HPDE6-E6E7 (cell line): ENCODE measurements around the gene PRTFDC1.

Source experiments
- DNase-seq: peaks from one replicate; pipeline ENCODE4 v3.0.0; 2011; ENCODE audit warnings: missing footprints; ENCODE audit errors: extremely low spot score

PRTFDC1 gene

DNA sequence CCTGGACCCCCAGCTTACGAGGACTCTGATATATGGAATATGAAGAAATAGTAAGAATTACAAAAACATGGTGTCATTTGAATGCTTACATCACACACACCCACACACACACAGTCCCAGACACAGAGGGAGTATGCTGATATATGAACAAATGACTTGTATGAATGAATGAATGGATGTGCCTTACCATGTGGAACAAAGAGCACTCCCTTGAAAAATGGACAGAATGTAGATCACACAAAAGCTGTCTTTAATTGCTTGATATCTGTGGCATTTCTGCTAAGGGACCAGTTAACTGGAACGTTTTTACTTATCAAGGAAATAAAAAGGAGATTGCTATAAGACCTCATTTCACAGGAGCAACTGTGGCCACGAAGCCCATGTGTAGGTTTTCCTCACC lies 46.0 kb downstream of the PRTFDC1 start:
- DNase-seq = no peak

DNA sequence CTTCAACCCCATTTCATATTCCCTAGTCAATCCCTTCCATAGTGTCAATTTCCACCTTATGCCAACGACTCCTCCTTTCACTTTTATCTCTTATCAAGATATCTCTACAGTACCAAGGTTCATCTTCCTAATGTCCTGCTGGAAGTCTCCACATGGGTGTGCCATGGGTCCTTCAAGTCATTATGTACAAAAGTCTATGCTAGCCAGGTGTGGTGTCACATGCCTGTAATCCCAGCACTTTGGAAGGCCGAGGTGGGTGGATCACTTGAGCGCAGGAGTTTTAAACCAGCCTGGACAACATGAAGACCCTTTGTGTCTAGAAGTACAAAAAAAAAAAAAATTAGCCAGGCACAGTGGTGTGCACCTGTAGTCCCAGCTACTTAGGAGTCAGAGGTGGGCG lies 47.6 kb downstream of the PRTFDC1 start:
- no peak for DNase-seq

DNA sequence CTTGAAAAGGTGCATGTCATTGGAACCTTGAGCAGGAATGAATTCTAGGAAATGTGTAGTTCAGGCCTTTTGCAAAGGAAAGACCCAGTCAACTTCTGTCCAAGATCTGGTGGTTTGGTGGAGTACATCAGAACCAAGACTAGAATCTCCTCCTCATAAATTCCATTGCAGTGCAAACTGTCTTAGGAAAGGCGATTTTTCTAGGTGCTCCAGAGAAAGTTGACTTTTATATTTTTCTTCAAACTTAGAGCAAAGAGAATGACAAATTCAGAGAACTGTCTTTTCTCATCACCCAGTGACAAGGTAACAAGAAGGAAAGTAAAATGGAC lies 50.0 kb downstream of the PRTFDC1 start:
- no peak for DNase-seq

DNA sequence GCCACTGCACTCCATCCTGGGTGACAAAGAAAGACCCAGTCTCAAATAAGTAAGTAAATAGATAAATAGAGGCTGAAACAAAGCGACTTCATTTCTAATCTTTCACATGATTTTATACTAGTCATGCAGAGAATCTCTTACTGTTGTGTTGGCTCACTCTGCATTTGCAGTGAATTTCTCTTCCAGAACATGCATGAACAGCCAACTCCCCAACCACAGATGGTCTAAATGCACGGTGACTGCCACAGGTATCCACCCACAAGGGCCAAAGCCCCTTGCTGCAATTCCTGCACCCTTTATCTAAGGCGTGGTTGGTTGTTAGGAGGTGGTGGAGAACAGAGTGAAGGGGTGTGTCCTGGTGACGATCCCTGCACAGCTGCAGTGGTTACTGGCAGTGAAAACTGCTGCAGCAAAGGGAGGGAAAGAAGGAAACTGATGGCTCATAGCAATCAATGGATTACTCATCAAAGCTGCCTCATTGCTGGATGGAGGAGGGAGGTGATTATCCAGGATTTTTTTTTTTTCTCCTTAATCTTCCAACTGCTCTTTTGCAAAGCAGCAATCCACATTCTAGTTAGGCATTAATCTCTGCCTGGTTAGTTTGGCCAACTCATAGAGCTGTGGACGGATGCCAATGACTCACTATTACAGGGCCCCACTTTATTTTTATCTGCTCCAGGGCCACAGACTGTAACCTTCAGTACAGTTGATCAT lies 50.6 kb downstream of the PRTFDC1 start:
- DNase-seq = peak; percentile 67

DNA sequence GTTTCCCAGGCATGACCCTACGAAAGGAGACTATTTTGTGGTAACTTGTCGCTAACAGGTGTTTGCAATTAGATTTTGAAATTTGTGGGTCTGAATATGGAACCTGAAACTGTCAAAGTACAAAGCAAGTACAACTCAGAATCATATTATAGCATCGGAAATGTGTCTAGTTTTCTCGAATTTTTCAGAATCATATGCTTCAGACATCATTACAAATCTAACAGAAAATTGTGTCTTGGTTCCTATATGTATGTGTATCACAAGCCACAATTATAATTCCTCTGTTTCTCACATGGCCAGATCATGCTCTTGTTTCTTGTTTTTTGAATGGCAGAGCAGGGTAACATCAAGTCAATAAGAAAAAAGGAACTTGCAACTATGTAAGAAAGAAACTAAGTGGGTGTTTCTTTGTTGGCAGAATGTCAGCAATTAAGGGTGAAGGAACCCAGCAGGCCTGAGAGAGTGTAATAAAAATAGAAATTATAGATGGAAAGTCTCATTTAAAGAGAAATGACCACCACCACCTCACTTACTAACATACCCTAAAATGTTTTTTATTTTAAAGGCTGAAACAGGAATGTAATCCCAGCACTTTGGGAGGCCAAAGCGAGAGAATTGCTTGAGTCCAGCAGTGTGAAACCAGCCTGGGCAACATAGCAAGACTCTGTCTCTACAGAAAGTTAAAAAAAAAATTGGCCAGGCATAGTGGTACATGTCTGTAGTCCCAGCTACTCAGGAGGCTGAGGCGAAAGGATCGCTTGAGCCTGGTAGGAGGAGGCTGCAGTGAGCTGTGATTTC lies 51.3 kb downstream of the PRTFDC1 start:
- no peak for DNase-seq

DNA sequence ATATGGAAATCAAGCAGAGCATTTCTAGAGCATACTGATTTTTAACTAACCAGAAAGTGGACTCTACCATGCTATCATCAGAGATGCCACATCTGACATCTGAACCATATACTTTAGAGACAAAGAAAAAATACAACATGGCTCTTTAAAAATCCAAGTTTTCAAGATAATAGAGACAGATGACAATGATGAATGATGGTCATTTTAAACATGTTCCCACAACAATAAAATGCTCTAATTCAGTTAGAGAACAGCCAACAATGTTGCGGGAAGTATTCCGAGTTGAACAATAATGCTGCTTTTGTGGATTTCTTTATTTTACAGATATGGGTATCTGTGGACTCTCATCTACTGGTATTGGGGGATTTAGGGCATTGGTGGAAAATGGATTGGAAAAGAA lies 52.8 kb downstream of the PRTFDC1 start:
- no peak for DNase-seq

DNA sequence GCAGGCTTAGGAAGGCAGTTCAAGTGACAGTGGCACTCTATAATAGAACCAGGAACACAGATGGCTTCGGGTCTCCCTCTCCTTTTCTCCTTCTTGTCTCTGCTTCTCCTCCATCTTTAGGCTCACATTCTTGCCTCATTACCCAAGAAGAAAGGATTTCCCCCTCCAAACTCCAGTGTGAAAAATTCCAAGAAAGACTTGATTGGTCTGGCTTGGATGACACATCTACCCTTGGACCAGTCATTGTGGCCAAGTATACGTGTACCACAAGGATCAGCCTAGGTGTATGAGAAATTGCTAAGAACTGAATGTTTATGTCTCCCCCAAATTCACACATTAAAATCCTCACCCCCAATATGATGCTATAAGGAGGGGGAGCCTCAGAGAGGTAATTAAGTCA lies 53.9 kb downstream of the PRTFDC1 start:
- no peak for DNase-seq

DNA sequence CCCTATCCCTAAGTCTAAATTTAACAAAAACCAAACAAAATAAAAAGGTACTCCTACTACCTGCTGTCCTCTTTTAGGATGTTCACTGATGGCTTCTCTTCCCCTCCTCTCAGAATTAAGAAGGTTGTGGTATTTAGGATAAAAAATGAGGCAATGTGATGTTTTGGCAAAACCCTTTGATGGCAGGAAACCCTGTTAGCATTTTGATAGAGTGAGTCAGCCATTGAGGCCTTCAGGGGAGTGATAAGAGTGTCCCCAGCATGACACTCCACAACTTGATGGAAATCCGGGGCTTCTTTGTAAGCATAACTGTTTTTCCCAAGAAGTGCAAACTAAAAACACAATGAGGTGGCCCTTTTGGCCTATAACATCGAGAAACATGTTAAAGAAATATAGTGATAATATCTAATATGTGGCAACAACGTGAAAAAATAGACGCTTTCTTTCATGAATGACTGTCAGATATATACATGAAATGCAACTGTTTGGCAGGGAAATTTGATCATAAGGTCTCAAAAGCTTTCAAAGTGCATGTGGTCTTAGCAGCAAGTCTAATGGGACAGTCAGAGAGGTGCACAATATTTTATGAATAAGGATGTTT lies 55.0 kb downstream of the PRTFDC1 start:
- DNase-seq = no peak

DNA sequence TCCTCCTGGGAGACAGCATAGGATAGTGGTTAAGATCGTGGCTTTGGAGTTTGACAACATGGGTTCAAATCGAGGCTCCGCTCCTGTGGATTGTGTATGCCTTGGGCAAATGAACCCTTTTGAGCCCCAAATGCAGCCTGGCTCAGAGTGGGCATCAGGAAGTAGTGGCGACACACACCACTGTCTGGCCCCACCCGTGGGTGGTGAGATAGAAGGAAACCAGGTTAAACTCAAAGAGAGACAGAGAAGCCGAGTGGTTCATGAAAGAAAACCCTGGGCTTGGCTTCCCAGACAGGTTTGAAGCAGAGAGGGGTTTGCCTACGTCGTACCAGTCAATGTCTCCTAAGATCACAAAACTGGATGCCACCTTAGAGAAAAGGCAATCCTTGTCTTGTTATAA lies 57.7 kb downstream of the PRTFDC1 start:
- no peak for DNase-seq

DNA sequence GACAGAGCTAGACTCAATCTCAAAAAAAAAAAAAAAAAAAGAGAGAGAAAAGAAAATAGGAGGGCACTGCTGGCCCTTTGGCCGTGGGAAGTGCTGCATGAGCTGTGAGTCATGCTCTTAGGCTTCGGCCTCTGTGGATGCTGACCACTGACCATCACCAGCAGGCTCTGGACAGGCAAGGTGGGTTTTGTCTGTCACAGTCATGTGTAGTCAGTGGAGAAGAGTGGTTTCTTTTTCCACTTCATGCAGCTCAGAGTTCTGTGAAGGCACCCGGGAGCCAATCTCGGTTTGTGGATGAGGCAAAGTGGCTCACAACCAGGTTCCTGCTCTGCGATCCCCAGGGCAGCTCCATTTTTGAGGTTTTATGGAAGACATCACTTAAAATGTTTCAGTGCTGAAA lies 58.1 kb downstream of the PRTFDC1 start:
- no peak for DNase-seq

DNA sequence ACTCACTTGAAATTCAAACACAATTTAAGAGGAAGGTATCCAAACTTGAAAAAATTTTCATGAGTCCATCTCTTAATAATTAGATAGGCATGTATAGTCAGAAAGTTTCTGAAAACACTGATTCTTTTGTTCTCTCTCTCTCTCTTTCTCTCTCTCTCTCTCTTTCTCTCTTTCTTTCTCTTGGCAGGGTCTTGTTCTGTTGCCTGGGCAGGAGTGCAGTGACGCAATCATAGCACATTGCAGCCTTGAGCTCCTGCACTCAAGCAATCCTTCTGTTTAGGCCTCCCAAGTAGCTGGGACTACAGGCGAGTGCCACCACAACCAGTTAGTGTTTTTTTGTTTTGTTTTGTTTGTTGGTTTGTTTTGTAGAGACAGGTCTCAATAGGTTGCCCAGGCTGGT lies 59.3 kb downstream of the PRTFDC1 start:
- no peak for DNase-seq

DNA sequence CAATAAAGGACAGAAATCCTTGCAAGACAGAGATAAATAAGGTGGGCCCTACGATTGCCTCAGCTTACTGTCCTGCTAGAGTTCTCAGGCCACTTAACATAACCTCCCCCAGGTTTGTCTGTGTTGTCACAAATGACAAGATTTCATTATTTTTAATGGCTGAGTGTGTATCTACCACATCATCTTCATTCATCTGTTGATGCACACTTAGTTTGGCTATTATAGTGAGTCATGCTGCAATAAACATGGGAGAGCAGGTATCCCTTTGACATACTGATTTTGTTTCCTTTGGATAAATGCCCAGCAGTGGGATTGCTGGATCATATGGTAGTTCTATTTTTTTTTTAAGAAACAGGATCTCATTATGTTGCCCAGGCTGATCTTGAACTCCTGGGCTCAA lies 60.6 kb downstream of the PRTFDC1 start:
- DNase-seq = no peak

DNA sequence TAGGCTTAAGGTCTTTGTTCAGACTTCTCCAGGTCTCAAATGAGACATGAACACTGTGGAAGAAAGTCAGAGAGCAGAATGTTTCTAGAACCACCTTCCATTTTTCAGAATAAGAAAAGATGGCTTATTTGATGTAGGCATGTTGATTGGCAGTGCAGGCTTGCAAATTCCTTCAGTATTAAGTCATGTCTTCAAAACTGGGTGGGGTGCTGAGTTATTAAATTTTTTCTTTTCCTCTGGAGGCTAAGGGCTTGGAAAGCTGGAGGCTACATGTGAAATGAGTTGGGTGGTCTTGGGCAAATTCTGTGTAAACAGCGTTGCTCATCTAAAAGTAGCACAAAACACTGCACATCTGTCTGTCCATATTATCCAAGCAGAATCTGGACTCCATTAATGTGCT lies 62.8 kb downstream of the PRTFDC1 start:
- no peak for DNase-seq

DNA sequence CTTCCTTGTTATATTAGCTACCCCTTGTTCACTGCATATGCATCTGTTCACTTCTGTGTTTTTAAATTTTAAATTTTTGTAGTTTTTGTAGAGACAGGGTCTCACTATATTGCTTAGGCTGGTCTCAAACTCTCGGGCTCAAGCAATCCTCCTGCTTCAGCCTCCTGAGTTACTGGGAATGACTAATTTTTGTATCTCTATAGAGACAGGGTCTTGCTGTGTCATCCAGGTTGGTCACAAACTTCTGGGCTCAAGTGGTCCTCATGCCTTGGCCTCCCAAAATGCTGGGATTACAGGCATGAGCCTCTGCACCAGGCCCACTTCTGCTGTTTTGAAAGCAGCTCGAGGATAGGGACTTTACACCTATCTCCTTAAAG lies 64.6 kb downstream of the PRTFDC1 start:
- DNase-seq = no peak

DNA sequence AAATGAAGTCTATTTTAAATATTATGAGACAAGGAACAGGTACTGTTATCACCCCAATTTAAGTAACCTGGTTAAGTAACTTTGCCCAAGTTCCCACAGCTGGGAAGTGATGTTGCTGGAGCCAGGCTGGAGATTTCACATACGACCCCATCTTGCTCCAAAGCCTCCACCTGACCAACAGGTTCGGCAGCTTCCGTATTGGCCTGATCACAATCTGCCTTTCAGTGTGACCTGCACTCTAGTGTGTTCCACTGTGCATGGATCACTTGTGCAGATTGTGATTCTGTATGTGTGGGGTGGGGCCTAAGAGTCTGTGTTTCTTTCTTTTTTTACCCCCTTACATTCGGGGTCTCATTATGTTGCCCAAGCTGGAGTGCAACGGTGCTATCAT lies 66.1 kb downstream of the PRTFDC1 start:
- no peak for DNase-seq

DNA sequence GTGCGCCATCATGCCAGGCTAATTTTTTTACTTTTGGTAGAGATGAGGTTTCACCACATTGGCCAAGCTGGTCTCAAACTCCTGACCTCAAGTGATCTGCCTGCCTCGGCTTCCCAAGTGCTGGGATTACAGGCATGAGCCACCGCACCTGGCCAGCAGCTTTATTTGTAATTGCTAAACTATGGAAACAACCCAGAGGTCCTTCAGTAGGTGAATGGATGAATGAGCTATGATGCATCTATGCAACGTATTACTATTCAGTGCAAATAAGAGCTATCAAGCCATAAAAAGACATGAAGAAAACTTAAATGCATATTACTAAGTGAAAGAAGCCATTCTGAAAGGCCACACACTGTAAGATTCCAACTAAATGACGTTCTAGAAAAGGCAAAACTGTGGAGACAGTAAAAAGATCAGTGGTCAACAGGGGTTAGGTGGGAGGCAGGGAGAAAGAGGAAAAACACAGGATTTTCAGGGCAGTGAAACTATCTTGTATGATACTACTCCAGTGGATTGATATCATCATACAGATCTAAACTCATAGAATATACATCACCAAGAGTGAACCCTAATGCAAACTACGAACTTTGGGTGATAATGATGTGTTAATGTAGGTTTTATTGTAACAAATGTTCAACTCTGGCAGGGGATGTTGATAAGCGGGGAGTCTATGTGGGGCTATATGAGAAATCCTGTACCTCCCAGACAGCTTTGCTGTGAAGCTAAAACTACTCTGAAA lies 66.7 kb downstream of the PRTFDC1 start:
- no peak for DNase-seq

DNA sequence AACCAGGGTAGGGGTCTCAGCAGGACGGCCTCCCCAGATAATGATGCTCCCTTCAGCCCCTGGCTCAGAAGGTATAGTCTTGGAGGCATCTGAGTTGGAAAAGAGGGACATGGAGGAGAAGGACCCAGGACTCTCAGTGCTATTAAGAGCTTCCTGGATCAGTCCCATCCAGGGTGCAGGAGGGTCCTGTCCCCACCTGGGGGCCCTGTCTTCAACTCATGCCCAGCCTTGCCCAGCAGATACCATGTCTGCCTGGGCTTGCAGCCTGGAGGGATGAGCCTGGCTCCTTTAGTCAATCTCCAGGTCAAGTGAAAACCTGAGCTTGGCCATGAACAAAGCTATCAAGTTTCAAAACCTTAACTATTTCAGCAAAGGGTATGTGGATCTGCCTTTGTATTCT lies 67.6 kb downstream of the PRTFDC1 start:
- no peak for DNase-seq

DNA sequence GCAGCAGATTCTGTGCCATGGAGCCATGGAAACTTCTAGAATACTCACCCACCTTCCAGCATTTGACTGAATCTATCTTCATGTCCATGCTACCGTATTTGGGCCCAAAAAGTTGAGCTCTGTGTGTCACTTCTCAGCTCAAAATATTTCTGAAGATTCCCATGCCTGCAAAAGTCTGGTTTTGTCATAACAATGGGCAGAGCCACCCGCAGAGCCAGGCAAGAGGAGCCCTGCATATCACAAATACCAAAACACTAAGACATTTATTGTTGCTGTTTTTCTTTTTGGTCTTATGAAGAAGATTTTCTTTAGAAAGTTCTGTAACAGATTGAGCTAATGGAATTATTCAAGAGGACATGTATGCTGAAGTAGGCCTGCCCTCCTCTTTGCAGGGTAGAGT lies 68.1 kb downstream of the PRTFDC1 start:
- DNase-seq = no peak

DNA sequence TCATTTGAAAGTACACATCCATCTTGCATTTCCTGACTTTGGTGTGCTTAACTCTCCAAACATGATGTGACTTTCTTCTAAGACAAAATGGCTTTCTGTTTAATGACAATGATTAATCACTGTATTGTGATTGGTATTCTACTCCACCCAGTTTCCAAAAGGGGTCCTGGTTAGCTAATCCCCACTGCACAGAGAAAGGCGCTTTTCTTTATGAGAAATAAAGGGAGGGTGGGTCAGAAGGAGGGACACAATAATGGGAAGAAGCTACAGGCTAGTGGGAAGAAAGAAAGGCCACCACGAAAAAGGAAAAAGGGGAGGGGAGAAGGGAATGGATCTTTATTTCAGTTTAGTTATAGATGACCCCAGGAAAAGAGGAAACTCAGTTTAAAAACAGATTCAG lies 69.2 kb downstream of the PRTFDC1 start:
- no peak for DNase-seq

DNA sequence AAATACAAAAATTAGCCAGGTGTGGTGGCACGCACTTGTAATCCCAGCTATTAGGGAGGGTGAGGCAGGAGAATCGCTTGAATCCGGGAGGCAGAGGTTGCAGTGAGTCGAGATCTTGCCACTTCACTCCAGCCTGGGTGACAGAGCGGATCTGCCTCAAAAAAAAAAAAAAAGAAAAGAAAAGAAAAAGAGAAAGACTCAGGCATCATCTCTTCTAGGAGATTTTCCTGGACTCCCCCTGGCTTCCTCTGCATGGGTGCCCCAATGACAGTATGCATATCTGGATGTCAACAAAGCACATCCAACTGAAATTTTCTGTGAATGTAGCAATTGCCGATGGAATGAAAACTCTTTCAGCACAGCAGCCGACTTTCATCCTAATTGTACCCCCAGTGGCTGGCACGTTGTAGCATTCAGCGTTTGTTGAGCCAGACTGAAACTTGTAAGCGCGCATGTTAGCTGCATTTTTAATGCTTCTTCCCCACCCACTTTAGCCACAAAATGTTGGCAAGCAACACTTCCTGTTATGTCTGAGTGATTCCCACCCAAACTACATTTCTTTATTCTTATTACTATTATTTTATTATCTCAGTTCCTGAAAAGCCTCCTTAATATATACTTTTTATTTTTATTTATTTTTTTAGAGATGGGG lies 70.2 kb downstream of the PRTFDC1 start:
- DNase-seq = no peak

DNA sequence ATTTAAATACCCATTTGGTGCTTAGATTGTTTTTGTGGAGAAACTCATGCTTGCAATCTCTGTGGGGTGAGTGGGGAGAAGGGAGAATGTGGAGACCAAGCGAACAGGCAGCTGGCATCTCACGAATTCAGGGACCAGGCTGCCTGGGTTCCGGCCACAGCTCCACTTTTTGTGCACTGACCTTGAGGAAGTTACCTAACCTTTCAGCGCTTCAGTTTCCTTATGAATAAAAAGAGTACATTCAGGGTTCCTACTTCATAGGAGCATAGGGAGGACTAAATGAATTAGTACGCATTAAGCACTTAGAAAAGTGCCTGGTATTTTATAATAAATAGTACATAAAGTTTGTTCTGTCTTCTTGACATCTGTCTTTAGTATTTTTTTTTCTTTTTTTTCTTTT lies 72.5 kb downstream of the PRTFDC1 start:
- DNase-seq = no peak

DNA sequence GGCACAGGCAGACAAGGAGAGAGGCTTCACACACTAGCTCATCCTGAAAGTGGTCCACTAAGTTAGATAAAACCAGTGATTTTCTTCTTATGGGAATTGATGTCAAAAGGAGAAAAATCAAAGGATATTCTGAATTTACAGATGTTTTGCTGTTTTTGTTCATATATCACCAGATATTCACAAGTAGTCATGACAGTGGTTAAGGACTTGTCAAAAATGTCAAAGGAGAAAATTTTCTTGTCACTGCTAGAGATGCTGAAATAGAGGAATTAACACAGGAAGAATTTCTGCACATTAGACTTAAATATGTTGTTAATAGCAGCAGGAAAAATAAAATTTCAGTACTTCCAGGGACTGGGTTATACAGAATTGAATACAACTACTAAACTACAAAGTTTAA lies 78.3 kb downstream of the PRTFDC1 start:
- DNase-seq = no peak
